Esophagus squamous epithelium (tissue), 5 donors: ENCODE results near the gene SLC38A1. TPM values are rescaled to one million over a fixed set of nuclear protein-coding genes. Genes with fewer than 3 reads are reported as not detected.

Source experiments
- DNase-seq: peaks from one replicate; lab custom pipeline; 2025; lab: John Stamatoyannopoulos, UW
- H3K27ac ChIP-seq, 4 donors: fragments of 200-600 bp; sonication (generic); one replicate each; pipeline ENCODE4 v1.5.1; 2016 to 2019; ENCODE audit warnings: mild to moderate bottlenecking in 1 of 4
- H3K27me3 ChIP-seq, 4 donors: fragments of 200-600 bp; sonication (generic); 1 replicate in 3 of 4; 2 replicates in 1 of 4; pipeline versions ENCODE4 v1.5.1 to v1.6.0; 2017 to 2021; ENCODE audit warnings: antibody characterized with exemption in 1 of 4
- H3K36me3 ChIP-seq, 3 donors: fragments of 200-600 bp; sonication (generic); one replicate each; pipeline ENCODE4 v1.5.1; 2016 to 2019
- H3K4me1 ChIP-seq, 3 donors: fragments of 200-600 bp; sonication (generic); one replicate each; pipeline ENCODE4 v1.5.1; 2017 to 2019
- H3K4me3 ChIP-seq, 4 donors: fragments of 200-600 bp; sonication (generic); 1 replicate in 3 of 4; 2 replicates in 1 of 4; pipeline ENCODE4 v1.5.1; 2016 to 2019; ENCODE audit warnings: mild to moderate bottlenecking in 2 of 4, moderate library complexity in 1 of 4
- H3K9me3 ChIP-seq, 3 donors: fragments of 200-600 bp; sonication (generic); one replicate each; pipeline ENCODE4 v1.5.1; 2016 to 2019
- POLR2A ChIP-seq, 4 donors: fragments of 450-650 bp; IDR thresholded peaks; one replicate each; pipeline ENCODE4 v1.6.1; 2017; ENCODE audit warnings: antibody characterized with exemption in 4 of 4, mild to moderate bottlenecking in 4 of 4, moderate library complexity in 3 of 4
- WGBS, 2 donors: methylation state at CpG; one replicate each; pipeline ENCODE4 v1.1.5; 2018; 5-methylcytosine and 5-hydroxymethylcytosine counted together
- intact Hi-C: fragments of 100-400 bp; cut with DNase I; formaldehyde crosslinking; loops from one replicate; pipeline ENCODE4 v1.15.0; 2022
- total RNA-seq, 4 donors: library from RNA; depleted of rRNA; stranded (reverse); fragments of >200 nt; gene quantifications; one replicate each; pipeline ENCODE4 v1.1.0, GENCODE V29; 2016
- TF ChIP-seq, protein P1 (sequence below), 6 experiments: fragments of 450-650 bp in 4 of 6; fragments of 200-600 bp in 2 of 6; sonication (generic) in 2 of 6; IDR thresholded peaks; one replicate each; pipeline ENCODE4 v1.5.1; 2016 to 2019; ENCODE audit warnings: antibody characterized with exemption in 6 of 6, mild to moderate bottlenecking in 4 of 6, moderate library complexity in 4 of 6
- donor health status: DM: yes; HTN: yes; CAD: no.

SLC38A1 gene
- total RNA-seq, 4 donors from 2014 or later = 23.3 to 88.7 (median 73.3) TPM

DNA sequence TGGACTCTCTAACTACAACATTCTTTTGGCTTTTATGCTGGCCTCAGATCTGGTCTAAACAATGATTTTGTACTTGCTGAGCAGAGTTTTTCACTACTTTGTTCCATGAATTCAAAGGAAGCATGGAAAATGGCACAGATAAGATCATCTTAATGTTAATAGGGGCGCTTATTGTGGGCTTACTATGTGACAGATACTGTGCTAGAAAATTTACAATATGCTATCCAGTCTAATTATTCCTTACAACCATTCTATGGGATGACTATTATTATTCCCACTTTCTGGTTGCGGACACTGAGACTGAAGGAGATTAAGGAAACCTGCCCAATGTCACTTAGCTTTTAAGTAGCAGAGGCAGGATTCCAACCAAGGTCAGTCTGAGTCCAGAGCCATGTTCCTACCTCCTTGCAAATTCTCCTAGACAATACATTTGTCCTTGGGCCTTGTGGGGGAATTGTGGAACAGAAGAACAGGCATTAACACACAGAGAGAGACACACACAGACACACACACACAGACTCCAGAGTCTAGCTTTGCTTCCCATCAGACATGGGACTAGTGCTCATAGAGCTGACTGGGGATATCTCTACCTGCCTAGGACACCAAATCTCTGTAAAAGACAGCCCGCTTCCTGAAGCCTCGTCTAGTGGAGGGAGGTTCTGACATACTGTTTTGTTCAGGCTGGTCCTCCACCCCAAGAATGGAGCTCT lies 107.7 kb downstream of the SLC38A1 start:
- Histone ChIP-seq H3K27me3 (no peaks in the 10 kb centered on the region), H3K4me1 (peaks cover 4 to 79% (median 31%) of the 10 kb centered on the region in 3 donors), H3K27ac (peak overlapping the region; percentile 66 to 87 (median 74)), H3K4me3 (no peak overlapping the region), H3K36me3 (no peaks in the 10 kb centered on the region), H3K9me3 (peaks cover 0 to 4% (median 0%) of the 10 kb centered on the region in 3 donors)
- WGBS, 2 donors = 86 to 91% methylated on average over 3 of the region's 4 CpGs
- TF ChIP-seq, protein P1, sequence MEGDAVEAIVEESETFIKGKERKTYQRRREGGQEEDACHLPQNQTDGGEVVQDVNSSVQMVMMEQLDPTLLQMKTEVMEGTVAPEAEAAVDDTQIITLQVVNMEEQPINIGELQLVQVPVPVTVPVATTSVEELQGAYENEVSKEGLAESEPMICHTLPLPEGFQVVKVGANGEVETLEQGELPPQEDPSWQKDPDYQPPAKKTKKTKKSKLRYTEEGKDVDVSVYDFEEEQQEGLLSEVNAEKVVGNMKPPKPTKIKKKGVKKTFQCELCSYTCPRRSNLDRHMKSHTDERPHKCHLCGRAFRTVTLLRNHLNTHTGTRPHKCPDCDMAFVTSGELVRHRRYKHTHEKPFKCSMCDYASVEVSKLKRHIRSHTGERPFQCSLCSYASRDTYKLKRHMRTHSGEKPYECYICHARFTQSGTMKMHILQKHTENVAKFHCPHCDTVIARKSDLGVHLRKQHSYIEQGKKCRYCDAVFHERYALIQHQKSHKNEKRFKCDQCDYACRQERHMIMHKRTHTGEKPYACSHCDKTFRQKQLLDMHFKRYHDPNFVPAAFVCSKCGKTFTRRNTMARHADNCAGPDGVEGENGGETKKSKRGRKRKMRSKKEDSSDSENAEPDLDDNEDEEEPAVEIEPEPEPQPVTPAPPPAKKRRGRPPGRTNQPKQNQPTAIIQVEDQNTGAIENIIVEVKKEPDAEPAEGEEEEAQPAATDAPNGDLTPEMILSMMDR (IDR thresholded peaks at IDR 0.05) = no peak
- TF ChIP-seq POLR2A (IDR thresholded peaks at IDR 0.05) = no peak
- intact Hi-C loops = no loop called here
- DNase-seq = no peak

DNA sequence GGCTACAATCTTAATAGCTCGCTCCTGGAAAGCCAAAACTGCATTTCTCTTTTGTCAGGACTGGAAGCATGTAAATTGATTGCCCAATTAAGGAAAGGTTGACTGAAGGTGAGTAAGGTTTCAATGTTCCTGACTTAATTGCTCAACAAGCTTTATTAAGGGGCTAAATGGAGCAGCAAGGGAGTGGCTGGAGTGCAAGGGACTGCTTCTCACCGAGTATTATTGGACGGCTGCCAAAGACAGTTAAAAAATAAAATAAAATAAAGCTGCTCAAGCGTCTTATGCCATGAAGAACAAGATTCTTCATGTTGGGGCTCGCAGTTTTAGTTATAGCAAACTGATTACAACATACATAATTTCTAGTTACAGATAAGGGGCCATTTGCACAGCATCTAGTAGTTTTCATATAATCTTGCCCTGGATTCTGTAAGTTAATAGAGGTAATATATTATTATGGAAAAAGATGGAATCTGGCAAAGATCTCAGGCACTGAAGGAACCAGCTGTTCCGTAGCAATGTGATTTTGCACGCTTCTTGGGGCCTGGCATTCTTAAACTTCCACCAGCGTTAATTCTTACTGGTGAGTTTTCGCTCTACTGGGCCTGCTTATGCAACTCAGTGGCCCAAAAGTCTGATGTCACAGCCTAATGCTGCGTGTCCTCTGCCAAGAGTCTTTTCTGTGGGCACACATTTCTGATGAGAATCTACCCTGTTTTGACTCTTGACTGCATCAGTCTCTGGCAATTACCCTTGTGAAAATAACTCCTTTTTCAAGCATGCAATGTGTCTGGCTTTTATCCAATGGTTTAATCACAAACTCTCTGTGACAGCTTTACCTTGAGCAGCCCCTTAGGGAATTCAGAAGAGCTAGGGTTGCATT lies 108.5 kb downstream of the SLC38A1 start:
- DNase-seq = no peak
- H3K27ac ChIP-seq = peak overlapping the region; percentile 66 to 87 (median 74)
- TF ChIP-seq, protein P1 (IDR thresholded peaks at IDR 0.05) = no peak
- TF ChIP-seq POLR2A (IDR thresholded peaks at IDR 0.05) = no peak

DNA sequence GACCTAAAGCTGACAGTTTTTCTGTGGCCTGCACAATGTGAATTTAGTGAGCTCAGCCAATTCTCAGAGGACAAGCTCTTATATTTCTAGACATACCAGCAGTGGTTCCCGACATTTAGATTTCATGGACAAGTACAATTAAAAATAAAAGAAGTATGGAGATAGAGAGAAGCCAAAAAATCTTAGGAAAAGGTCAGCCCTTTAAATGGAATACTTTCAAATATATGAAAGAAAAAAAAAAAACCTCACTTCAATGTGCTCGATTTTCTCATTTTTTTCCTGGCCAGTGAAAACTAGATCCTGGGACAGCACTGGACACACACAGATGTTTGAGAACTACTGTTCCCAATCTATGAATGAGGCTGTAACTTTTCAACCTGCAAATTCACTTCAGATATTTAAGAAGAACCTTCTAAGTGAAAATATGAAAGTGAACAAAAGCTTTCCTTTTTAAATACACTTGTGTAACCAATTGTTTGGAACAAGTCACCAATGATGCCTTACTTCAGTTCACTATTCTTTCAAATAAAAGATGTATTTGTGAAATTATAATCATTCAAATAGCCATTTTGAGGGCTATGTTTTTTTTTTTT lies 109.4 kb downstream of the SLC38A1 start:
- Histone ChIP-seq H3K27me3 (no peaks in the 10 kb centered on the region), H3K4me3 (no peak overlapping the region), H3K27ac (peak overlapping the region in 3 of 4 donors; percentile 69 to 87 (median 80)), H3K4me1 (peaks cover 1 to 68% (median 26%) of the 10 kb centered on the region in 3 donors), H3K9me3 (peaks cover 0 to 6% (median 0%) of the 10 kb centered on the region in 3 donors), H3K36me3 (no peaks in the 10 kb centered on the region)
- intact Hi-C loops = loop anchor here (10.0 kb wide), 1 partner anchor 775 kb away; no protein-coding TSS in a partner anchor
- DNase-seq = no peak
- WGBS, 2 donors = 60 to 70% methylated on average over 2 of the region's 2 CpGs
- TF ChIP-seq POLR2A (IDR thresholded peaks at IDR 0.05) = no peak
- TF ChIP-seq, protein P1 (IDR thresholded peaks at IDR 0.05) = no peak

More for the DNA sequence above, 108.5 kb downstream of the SLC38A1 start:
- Histone ChIP-seq H3K9me3 (peaks cover 0 to 6% (median 0%) of the 10 kb centered on the region in 3 donors), H3K4me1 (peaks cover 4 to 75% (median 31%) of the 10 kb centered on the region in 3 donors), H3K27me3 (no peaks in the 10 kb centered on the region), H3K4me3 (no peak overlapping the region), H3K36me3 (no peaks in the 10 kb centered on the region)
- WGBS, 2 donors = 16 to 44% methylated on average over 10 of the region's 10 CpGs
- intact Hi-C loops = no loop called here

DNA sequence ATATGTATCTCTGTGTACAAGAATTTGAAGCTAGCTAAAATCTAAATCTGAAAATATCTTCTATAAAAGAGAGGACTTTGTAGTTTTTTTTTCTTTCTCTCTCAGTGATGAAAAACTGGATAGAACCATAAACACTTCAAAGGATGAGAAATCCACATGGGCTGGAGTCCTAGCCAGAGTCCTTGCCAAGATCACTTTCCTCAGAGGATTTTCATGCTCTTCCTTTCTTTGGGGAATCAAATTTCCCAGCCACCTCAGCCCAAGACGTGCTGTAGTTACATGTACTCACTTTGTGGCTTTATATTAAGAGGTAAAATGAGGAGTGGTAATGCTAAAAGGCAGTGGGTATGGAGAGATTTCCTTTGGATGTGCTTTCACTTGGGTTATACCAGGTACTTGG lies 110.3 kb downstream of the SLC38A1 start:
- Histone ChIP-seq H3K27ac (peak overlapping the region in 3 of 4 donors; percentile 69 to 87 (median 80)), H3K9me3 (peaks cover 0 to 6% (median 0%) of the 10 kb centered on the region in 3 donors), H3K4me3 (no peak overlapping the region), H3K27me3 (no peaks in the 10 kb centered on the region), H3K4me1 (peaks cover 3 to 68% (median 29%) of the 10 kb centered on the region in 3 donors), H3K36me3 (no peaks in the 10 kb centered on the region)
- TF ChIP-seq, protein P1 (IDR thresholded peaks at IDR 0.05) = no peak
- TF ChIP-seq POLR2A (IDR thresholded peaks at IDR 0.05) = no peak
- 10 to 38% methylated on average over 1 of the region's 1 CpG for WGBS, 2 donors
- DNase-seq = no peak
- intact Hi-C loops = loop anchor here (10.0 kb wide), 1 partner anchor 776 kb away; no protein-coding TSS in a partner anchor
